SK-N-MC (cell line): ENCODE results near the gene LRRC39.

ENCODE experiments used
- EZH2 ChIP-seq: fragments of 200-600 bp; sonication (generic); IDR thresholded peaks from one replicate; pipeline ENCODE4 v1.6.1; 2017; ENCODE audit warnings: antibody characterized with exemption
- POLR2AphosphoS5 ChIP-seq: IDR thresholded peaks from 2 replicates; pipeline ENCODE4 v1.6.1; 2012; ENCODE audit warnings: mild to moderate bottlenecking, low read depth, low read length, borderline replicate concordance

GRCh38 chr1:100177295-100178041 lies 588 bp downstream of the LRRC39 start:
- TF ChIP-seq EZH2 (no peak), POLR2AphosphoS5 (no peak)
